Stimulated activated CD4-positive, alpha-beta T cell treated with anti-CD3 and anti-CD28 coated beads, Interleukin-4, amount 100 ng/mL, for 4 hours (primary cell): ENCODE data around the gene CDH7.

Source experiments
- DNase-seq, 2 experiments: peaks; one replicate each; pipeline ENCODE4 v3.0.0-alpha.2; 2020

Gene CDH7

GRCh38 chr18:65769652-65770051 lies 18.8 kb downstream of the CDH7 start:
- no peak for DNase-seq

DNA sequence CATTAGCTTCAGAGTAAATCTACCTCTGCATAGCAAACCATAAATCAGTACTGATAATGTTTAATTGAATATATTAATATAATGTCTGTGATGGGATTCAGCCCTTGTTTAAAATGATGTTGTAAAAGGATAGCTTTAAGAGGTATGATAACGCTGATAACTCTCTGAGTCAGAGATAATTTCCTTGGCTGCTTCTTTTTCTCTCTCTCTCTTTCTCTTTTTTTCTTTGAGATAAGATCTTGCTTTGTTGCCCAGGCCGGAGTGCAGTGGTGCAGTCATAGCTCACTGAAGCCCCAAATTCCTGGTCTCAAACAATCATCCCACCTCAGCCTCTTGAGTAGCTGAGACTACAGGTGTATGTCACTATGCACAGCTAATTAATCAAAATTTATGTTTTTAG lies 35.7 kb downstream of the CDH7 start:
- no peak for DNase-seq

DNA sequence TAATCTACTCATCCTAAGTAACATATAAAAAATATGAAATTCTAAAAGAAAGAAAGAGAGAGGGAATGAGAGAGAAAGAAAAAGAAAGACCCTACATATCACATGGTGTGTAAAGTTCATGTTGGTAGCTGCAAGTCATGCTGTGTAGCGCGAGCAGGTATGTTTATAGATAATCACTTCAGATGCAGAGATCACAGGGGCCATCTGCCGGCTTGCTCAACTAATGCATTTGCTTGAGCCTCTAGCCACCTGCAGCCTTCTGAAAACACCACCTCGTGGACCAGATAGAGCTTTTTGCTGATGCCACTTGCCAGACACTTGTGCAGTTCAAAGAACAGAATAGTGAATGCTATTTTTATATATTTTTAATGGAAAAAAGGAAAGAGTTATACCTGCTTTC lies 37.6 kb downstream of the CDH7 start:
- no peak for DNase-seq

- no peak for DNase-seq
These were observed 39.8 kb downstream of the CDH7 start for GRCh38 chr18:65790604-65791003.

GRCh38 chr18:65791719-65792118 lies 40.9 kb downstream of the CDH7 start:
- DNase-seq, result no peak

DNA sequence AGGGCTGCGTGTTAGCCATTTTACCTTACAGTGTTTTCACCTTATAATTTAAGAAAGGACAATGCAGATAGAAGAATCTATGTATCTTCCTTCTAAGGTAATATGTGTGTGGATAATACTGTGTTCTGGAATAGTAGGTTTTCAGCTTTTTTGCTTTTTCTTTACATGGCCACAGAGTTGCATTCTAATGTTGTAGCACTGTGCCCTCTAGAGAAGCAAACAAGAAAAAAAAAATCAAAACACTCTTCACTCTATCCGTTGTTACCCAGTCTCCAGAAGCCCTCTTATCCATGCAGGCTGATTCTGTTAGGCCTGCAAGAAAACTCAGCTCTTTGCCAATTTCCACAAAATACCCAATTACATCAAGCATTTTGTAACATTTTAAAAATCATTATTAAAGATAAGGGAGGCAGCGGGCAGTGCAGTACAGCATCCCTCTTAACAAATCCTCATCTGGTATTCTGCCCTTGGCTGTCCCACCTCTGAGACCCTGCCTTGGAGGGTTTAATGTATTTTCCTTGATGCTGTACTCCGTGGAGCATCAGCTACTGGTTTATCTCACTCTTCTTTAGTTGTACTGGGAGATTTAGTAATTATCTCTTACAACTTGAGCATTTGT lies 41.8 kb downstream of the CDH7 start:
- DNase-seq, result no peak

DNA sequence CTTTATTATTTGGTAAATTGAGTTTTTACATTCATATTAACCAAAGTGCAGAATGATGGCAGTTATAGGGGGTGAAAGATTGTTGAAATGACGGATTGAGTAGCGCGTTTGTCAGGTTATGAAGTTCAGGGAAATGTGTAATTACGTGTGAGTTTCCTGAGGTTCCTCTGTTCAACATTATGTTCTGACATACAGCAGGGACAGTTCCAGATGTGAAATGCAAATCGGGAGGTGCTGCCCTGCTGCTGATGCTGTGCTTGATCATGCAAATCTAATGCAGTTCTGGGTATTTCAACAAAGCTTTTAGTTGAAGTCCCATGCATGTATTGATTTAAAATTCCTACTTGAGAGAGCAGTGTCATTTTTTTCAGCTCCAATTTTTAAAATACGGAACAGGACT lies 57.9 kb downstream of the CDH7 start:
- no peak for DNase-seq

DNA sequence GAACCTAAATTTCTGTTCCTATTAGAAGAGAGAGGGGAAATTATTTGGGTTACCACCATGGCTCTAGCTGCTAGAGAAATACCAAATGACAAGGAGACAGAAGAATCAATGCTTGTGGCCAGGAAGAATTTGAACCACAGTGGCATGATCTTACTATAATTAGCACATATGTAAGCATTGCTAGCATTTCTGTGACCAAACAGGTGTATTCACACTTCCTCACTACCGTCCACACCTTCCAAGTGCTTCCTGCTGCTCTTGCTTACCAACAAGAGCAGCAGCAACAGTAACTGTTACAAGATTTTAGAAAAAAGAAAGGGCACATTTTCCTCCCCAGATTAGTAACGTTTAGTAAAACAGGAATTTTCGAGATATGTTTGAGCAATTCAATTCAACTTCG lies 60.5 kb downstream of the CDH7 start:
- DNase-seq, result no peak

GRCh38 chr18:65815506-65815905 lies 64.7 kb downstream of the CDH7 start:
- DNase-seq, result no peak

GRCh38 chr18:65817178-65817577 lies 66.4 kb downstream of the CDH7 start:
- DNase-seq, result no peak

DNA sequence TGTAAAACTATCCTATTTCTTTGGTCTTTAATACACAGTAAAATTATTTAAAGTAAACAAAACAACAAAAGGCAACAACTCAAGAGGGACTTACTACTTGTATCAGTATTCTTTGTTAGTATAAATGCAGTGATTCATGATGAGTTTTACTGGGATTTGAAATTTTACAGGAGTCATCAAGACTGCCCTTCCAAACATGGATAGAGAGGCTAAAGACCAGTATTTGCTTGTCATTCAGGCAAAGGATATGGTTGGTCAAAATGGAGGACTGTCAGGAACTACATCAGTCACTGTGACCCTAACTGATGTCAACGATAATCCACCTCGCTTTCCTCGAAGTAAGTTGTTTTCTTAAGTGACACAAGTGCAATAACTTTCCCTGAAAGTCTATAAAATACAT lies 71.1 kb downstream of the CDH7 start:
- no peak for DNase-seq

DNA sequence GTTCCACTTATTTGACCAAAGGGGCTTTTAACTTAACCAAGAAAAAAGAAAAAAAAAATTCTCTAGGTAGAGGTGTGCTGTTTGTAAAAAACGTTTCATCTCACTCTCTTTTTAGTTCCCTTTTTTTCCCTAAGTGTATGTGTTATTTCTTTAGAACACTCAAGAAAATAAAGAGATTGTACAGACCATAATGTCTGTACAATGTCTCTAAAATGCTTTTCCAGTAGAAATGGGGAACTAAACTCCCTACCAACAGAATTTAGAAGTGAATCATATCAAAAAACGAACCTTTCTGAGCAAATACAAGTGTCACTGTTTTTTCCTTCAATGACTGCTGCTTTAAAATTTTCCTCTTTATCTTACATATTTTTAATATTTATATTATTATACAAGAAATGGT lies 72.0 kb downstream of the CDH7 start:
- no peak for DNase-seq

- no peak for DNase-seq
These were observed 76.6 kb downstream of the CDH7 start for GRCh38 chr18:65827444-65827843.

DNA sequence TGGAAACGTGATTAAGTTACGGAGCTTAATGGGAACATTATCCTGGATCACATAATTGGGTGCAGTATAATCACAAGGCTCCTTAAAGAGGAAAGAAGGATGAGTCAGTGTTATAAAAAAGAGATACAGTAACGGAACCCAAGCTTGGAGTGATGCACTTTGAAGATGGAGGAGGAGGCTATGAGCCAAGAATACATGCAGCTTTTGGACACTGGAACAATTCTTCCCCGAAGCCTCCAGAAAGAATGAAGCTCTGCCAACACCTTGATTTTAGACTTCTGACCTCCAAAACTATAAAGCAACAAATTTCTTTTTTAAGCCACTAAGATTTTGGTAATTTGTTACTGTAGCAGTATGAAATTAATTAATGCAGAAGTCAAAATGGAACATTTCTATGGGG lies 85.1 kb downstream of the CDH7 start:
- no peak for DNase-seq

GRCh38 chr18:65846107-65846506 lies 95.3 kb downstream of the CDH7 start:
- no peak for DNase-seq

- DNase-seq, result no peak
These were observed 101.5 kb downstream of the CDH7 start for GRCh38 chr18:65852273-65852672.

DNA sequence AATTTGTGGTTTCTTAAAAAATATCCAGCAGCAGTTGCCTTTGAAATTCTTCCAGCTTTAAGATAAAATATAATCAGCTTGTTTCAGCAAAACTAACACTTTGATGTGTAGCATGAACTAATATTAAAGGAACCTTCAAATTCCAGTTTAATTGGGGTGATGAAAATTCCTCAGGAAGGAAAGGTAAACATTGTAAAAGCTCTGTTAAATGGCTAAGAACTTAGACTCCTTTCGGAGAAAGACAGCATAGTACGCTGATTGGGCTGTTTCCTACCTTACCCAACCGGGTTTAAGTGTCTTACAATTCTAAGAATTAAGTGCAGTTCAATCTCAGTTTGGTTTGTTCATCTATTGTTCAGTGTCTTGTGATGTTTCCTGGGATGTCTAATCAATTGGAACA lies 108.3 kb downstream of the CDH7 start:
- DNase-seq, result no peak

DNA sequence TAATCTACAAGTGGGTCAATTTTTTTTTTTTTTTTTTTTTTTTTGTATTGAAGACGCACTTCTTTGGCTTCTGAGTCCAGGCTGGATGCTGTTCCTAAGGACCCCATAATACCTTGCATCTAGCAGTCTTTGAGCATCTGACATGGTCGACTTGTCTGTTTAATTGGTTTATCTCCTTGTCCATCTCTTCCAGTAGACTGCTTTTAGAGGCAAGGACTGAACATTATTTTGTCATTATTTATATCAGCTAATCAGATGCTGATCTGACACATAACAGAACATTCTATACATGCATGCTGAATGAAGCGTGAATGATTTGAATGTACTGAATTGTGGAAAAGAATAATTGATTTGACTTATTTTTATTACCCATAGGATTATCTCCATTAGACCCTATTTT lies 118.7 kb downstream of the CDH7 start:
- DNase-seq, result no peak

DNA sequence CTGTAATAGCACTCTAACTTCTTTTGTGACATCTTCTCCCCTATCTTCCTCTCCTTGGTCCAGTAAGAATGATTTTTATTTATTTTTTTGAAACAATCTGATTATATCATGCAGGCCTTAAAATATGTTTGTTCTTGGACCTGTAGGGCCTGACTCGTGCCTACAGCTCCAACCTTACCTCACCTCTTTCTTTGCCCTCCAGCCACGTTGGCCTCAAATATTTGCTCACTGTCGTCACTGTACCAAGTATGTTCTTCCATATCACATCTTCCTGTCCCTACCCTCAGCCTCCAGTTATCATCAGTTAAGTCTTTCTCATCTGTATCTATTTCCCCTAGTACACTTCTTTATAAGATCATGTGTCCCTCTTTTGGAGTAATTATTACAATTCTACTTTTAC lies 125.5 kb downstream of the CDH7 start:
- no peak for DNase-seq

- DNase-seq, result no peak
These were observed 146.5 kb downstream of the CDH7 start for GRCh38 chr18:65897292-65897691.

DNA sequence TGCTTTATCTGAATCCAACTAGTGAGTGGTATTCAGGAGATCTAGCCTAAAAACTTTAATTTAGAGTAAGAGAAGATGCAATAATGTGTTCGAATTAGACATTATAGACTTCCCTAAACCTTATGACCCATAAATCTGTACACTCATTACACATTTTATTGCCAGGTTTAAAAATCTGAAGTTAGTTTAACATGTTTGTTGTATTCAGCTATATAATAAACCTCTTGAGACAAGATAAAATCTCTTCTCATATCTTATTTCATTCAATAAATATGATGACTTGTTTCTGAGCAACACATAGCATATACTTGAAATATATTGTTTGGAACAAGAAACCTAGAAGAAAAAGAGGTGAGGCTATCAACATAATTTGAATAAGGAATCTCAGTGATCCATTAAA lies 150.7 kb downstream of the CDH7 start:
- no peak for DNase-seq

- DNase-seq, result no peak
These were observed 155.8 kb downstream of the CDH7 start for GRCh38 chr18:65906621-65907034.

- DNase-seq, result no peak
These were observed 156.5 kb downstream of the CDH7 start for GRCh38 chr18:65907281-65907680.

GRCh38 chr18:65919018-65919417 lies 168.2 kb downstream of the CDH7 start:
- no peak for DNase-seq

DNA sequence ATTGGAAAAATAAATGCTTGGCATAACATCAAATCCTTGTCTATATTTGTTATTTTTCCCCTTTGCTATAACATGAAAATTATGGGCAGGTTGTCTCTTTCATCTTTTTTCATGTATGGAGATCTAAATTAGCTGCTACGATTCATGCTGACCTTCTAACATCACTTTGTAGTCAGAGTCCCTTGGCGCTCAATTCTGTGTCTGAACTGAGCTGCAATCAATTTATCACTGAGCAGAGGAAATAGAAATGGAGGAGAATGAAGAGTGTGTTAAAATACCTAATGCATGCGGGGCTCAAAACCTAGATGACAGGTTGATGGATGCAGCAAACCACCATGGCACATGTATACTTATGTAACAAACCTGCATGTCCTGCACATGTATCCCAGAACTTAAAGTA lies 168.9 kb downstream of the CDH7 start:
- DNase-seq, result no peak

GRCh38 chr18:65922103-65922502 lies 171.3 kb downstream of the CDH7 start:
- DNase-seq, result no peak
